ENCODE data around the gene STAC3. TPM values are rescaled to one million over a fixed set of nuclear protein-coding genes. Genes with fewer than 3 reads are reported as not detected.

STAC3 gene
- total RNA-seq, 1 experiment from 2014 or later, result 2.2 TPM

- H3K4me1 ChIP-seq (replicated peaks; ENCODE audit: insufficient read depth), result no peaks in the 10 kb centered on the region
- intact Hi-C loops (cut with micrococcal nuclease; ENCODE audit: unreplicated experiment), result no loop called here
- no peak overlapping the region for H3K27ac ChIP-seq
- H3K27me3 ChIP-seq (ENCODE audit: insufficient read depth, low read depth), result no peaks in the 10 kb centered on the region
- no peaks in the 10 kb centered on the region for H4K20me1 ChIP-seq (ENCODE audit: insufficient read depth)
- no peak for DNase-seq
- ChIA-PET CTCF (no interaction called here), POLR2A (ENCODE audit: unreplicated experiment) (no interaction called here)
- no peak for TF ChIP-seq CTCF (conservative IDR thresholded peaks at IDR 0.05)
- no peaks in the 10 kb centered on the region for H3K9me3 ChIP-seq (ENCODE audit: insufficient read depth, low read depth)
- no peak overlapping the region for H3K4me2 ChIP-seq
- H3K79me2 ChIP-seq (ENCODE audit: low read depth), result no peaks in the 10 kb centered on the region
- H3K36me3 ChIP-seq (ENCODE audit: low read depth), result 0 out of 2 replicates have a peak, but pooled peaks cover 6% of the 10 kb centered on the region
- no peak overlapping the region for H3K4me3 ChIP-seq
- H3F3A ChIP-seq (ENCODE audit: insufficient read depth, low read depth), result 0 out of 2 replicates have a peak, but pooled peaks cover 7% of the 10 kb centered on the region
- no peaks in the 10 kb centered on the region for H3K9me2 ChIP-seq (ENCODE audit: insufficient read depth)
- no TSS peak for BruUV-seq (replicated peaks)
- H2AFZ ChIP-seq, result no peak overlapping the region
Observed at GRCh38 chr12:57268264-57268663, 17.3 kb upstream of the STAC3 start.

- ChIA-PET CTCF (no interaction called here), POLR2A (ENCODE audit: unreplicated experiment) (no interaction called here)
- Histone ChIP-seq H3F3A (ENCODE audit: insufficient read depth, low read depth) (0 out of 2 replicates have a peak, but pooled peaks cover 7% of the 10 kb centered on the region), H3K79me2 (ENCODE audit: low read depth) (no peaks in the 10 kb centered on the region), H3K4me1 (replicated peaks; ENCODE audit: insufficient read depth) (no peaks in the 10 kb centered on the region), H3K36me3 (ENCODE audit: low read depth) (0 out of 2 replicates have a peak, but pooled peaks cover 6% of the 10 kb centered on the region), H3K9me3 (ENCODE audit: insufficient read depth, low read depth) (no peaks in the 10 kb centered on the region), H4K20me1 (ENCODE audit: insufficient read depth) (no peaks in the 10 kb centered on the region), H3K27ac (no peak overlapping the region), H3K4me2 (no peak overlapping the region), H3K4me3 (no peak overlapping the region), H2AFZ (no peak overlapping the region), H3K9me2 (ENCODE audit: insufficient read depth) (no peaks in the 10 kb centered on the region), H3K27me3 (ENCODE audit: insufficient read depth, low read depth) (no peaks in the 10 kb centered on the region)
- DNase-seq, result no peak
- TF ChIP-seq CTCF (conservative IDR thresholded peaks at IDR 0.05) (no peak), EZH2 (IDR thresholded peaks at IDR 0.05; ENCODE audit: low read depth) (no peak)
- intact Hi-C loops (cut with micrococcal nuclease; ENCODE audit: unreplicated experiment), result no loop called here
- BruUV-seq (replicated peaks), result no TSS peak
Observed at GRCh38 chr12:57266681-57267080, 15.7 kb upstream of the STAC3 start.

- no TSS peak for BruUV-seq (replicated peaks)
- no peaks in the 10 kb centered on the region for H4K20me1 ChIP-seq (ENCODE audit: insufficient read depth)
- intact Hi-C loops (cut with micrococcal nuclease; ENCODE audit: unreplicated experiment), result loop anchor here (1.0 kb wide), 1 partner anchor 190 kb away; no protein-coding TSS in a partner anchor
- H2AFZ ChIP-seq, result no peak overlapping the region
- no peaks in the 10 kb centered on the region for H3K4me1 ChIP-seq (replicated peaks; ENCODE audit: insufficient read depth)
- ChIA-PET POLR2A (ENCODE audit: unreplicated experiment) (interaction anchor here (0.6 kb wide), 1 partner anchor 185 kb away, joined by 4 read pairs; no protein-coding TSS in a partner anchor), CTCF (interaction anchor here (0.5 to 0.7 kb wide), 2 partner anchors 18 to 194 kb away, joined by 3 to 4 read pairs; no protein-coding TSS in a partner anchor)
- no peaks in the 10 kb centered on the region for H3K9me3 ChIP-seq (ENCODE audit: insufficient read depth, low read depth)
- no peaks in the 10 kb centered on the region for H3K9me2 ChIP-seq (ENCODE audit: insufficient read depth)
- DNase-seq, result no peak
- no peaks in the 10 kb centered on the region for H3K36me3 ChIP-seq (ENCODE audit: low read depth)
- 0 out of 2 replicates have a peak, but pooled peaks cover 7% of the 10 kb centered on the region for H3F3A ChIP-seq (ENCODE audit: insufficient read depth, low read depth)
- no peak overlapping the region for H3K27ac ChIP-seq
- H3K4me3 ChIP-seq, result no peak overlapping the region
- no peaks in the 10 kb centered on the region for H3K27me3 ChIP-seq (ENCODE audit: insufficient read depth, low read depth)
- TF ChIP-seq CTCF (conservative IDR thresholded peaks at IDR 0.05) (no peak), EZH2 (IDR thresholded peaks at IDR 0.05; ENCODE audit: low read depth) (no peak)
- no peaks in the 10 kb centered on the region for H3K79me2 ChIP-seq (ENCODE audit: low read depth)
- H3K4me2 ChIP-seq, result no peak overlapping the region
Observed at GRCh38 chr12:57263096-57263495, 12.1 kb upstream of the STAC3 start.

Data from PC-9 (cell line).